ENCODE measurements around the gene ADGRD1.
"Not testable (repeated sequence)": the region's sequence is repeated elsewhere in the genome, so short reads cannot be mapped to it uniquely, and the experiment has no call there.

Gene ADGRD1

GRCh38 chr12:130925666-130926015 is 28.1 kb upstream of the ADGRD1 start:
- H3K27me3 Mint-ChIP-seq: peaks cover 13% of the 10 kb centered on the region
- H3K36me3 Mint-ChIP-seq: no peaks in the 10 kb centered on the region
- DNase-seq (ENCODE audit: low spot score in 2 of 2): no peak
- no peaks in the 10 kb centered on the region for H3K9me3 Mint-ChIP-seq
- ATAC-seq (ENCODE audit: low read depth): no peak
- no peak overlapping the region for H3K27ac Mint-ChIP-seq
- H3K4me3 Mint-ChIP-seq: no peak overlapping the region
- no peaks in the 10 kb centered on the region for H3K4me1 Mint-ChIP-seq

- no peak overlapping the region for H3K4me3 Mint-ChIP-seq
- H3K36me3 Mint-ChIP-seq: no peaks in the 10 kb centered on the region
- peaks cover 18% of the 10 kb centered on the region for H3K27me3 Mint-ChIP-seq
- ATAC-seq (ENCODE audit: low read depth) (no peak), DNase-seq (ENCODE audit: low spot score in 2 of 2) (no peak)
- no peaks in the 10 kb centered on the region for H3K4me1 Mint-ChIP-seq
- H3K9me3 Mint-ChIP-seq: no peaks in the 10 kb centered on the region
- H3K27ac Mint-ChIP-seq: no peak overlapping the region
Observed at GRCh38 chr12:130929363-130929762, 24.3 kb upstream of the ADGRD1 start.

DNA sequence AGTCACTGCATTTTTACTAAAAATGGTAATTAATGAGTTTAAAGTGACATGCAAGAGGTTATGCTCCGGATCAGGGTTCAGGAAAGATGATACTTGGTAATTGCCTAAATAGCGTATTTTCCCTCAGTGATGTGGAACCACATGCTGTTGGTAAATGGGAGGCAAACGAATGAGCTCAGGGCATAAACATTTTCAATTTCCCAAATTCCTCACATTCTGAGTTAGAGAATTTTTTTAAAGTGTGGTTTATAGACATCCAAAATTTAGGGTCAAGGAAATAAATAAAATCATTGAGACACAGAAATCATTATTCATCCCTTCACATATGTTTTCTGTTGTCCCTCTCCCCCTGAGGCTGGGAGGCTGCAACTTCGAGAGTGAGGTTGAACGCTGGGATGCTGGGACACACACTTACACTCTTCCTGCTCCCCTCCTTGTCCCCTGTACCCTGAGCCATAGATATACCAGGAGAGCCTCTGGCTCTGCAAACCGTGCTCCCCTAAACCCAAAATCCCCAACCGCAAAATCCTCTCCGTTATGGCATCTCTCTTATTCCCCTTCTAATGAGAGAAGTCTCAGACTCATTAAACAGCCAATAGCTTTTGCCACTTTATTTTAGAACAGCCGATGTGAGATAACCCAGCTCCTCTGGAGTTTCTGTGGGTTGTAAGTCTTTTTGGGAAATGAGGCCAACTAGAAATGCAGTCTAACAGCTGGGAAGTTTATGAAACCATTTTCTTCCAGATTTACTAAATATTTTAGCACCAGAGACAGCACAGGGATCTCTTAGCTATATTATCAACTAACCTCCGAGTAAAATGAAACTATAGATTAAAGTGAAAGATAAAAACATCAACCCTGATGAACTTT is 21.4 kb upstream of the ADGRD1 start:
- Mint-ChIP-seq H3K4me3 (no peak overlapping the region), H3K27ac (no peak overlapping the region), H3K4me1 (no peaks in the 10 kb centered on the region), H3K9me3 (peaks cover 5% of the 10 kb centered on the region), H3K36me3 (no peaks in the 10 kb centered on the region), H3K27me3 (peaks cover 23% of the 10 kb centered on the region)
- DNase-seq (ENCODE audit: low spot score in 2 of 2): no peak
- no peak for ATAC-seq (ENCODE audit: low read depth)

DNA sequence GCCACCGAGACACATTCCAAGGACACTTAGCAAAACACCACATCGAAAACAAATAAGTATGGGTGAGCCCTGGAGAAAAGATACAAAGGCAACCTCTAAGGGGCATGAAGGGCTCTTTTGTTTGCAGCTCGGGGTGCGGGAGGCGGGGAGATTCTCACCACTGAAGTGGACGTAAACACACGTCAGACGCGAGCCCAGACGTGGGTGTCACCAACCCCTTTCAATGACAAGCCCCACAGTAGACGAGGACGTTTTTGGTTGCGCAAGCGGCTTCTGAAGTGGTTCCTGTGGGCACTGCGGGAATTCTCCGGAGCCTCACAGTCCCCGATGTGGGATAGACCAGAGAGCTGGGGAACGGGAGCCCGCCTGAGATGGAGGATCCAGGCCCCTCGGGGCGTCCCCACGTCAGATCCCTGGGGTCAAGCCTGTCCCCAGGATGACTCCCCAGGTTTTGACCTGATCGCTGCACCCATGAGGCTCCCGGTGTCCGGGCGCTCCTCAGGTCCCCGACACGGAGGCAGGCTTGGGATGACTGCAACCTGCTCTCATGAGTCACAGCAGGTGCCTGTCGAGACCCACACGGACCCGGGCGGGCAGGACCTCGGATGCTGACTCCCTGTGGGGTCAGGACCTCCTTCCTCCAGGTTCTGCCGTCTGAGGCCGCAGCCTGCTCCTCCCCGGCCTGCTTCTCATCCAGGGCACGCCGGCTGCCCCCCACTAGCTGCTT is 20.3 kb upstream of the ADGRD1 start:
- Mint-ChIP-seq H3K27ac (no peak overlapping the region), H3K9me3 (peaks cover 5% of the 10 kb centered on the region), H3K4me3 (no peak overlapping the region), H3K27me3 (peaks cover 17% of the 10 kb centered on the region), H3K4me1 (no peaks in the 10 kb centered on the region), H3K36me3 (no peaks in the 10 kb centered on the region)
- DNase-seq (ENCODE audit: low spot score in 2 of 2) (no peak), ATAC-seq (ENCODE audit: low read depth) (no peak)

GRCh38 chr12:130934753-130935152 is 19.0 kb upstream of the ADGRD1 start:
- H3K27ac Mint-ChIP-seq: no peak overlapping the region
- H3K9me3 Mint-ChIP-seq: peaks cover 8% of the 10 kb centered on the region
- no peak overlapping the region for H3K4me3 Mint-ChIP-seq
- no peaks in the 10 kb centered on the region for H3K4me1 Mint-ChIP-seq
- ATAC-seq (ENCODE audit: low read depth) (no peak), DNase-seq (ENCODE audit: low spot score in 2 of 2) (no peak)
- peaks cover 13% of the 10 kb centered on the region for H3K27me3 Mint-ChIP-seq
- H3K36me3 Mint-ChIP-seq: no peaks in the 10 kb centered on the region

DNA sequence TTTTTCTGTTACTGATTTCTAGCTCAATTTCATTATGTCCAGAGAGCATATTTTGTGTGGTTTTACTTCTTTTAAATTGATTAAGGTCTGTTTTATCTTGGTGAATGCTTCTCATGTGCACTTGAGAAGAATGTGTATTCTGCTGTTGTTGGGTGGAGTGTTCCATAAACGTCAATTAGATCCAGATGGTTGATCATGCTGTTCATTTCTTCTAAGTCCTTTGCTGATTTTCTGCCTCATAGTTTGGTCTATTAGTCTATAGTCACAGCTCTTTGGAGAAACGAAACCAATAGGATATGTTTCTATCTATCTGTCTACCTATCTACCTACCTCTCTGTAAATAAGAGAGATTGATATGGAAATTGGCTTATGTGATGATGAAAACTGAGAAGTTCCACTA is 17.1 kb upstream of the ADGRD1 start:
- Mint-ChIP-seq H3K27me3 (peaks cover 13% of the 10 kb centered on the region), H3K4me1 (no peaks in the 10 kb centered on the region), H3K36me3 (peaks cover 2% of the 10 kb centered on the region), H3K9me3 (peaks cover 10% of the 10 kb centered on the region), H3K4me3 (no peak overlapping the region), H3K27ac (no peak overlapping the region)
- ATAC-seq (ENCODE audit: low read depth) (no peak), DNase-seq (ENCODE audit: low spot score in 2 of 2) (no peak)

GRCh38 chr12:130937063-130937462 is 16.6 kb upstream of the ADGRD1 start:
- peaks cover 2% of the 10 kb centered on the region for H3K36me3 Mint-ChIP-seq
- no peaks in the 10 kb centered on the region for H3K4me1 Mint-ChIP-seq
- DNase-seq (ENCODE audit: low spot score in 2 of 2) (no peak), ATAC-seq (ENCODE audit: low read depth) (no peak)
- peaks cover 13% of the 10 kb centered on the region for H3K27me3 Mint-ChIP-seq
- H3K4me3 Mint-ChIP-seq: no peak overlapping the region
- H3K27ac Mint-ChIP-seq: no peak overlapping the region
- peaks cover 10% of the 10 kb centered on the region for H3K9me3 Mint-ChIP-seq

- ATAC-seq (ENCODE audit: low read depth); H3K36me3 Mint-ChIP-seq: not testable (repeated sequence)
- H3K9me3 Mint-ChIP-seq: peaks cover 11% of the 10 kb centered on the region
Observed at GRCh38 chr12:130937546-130937945, 16.2 kb upstream of the ADGRD1 start.

DNA sequence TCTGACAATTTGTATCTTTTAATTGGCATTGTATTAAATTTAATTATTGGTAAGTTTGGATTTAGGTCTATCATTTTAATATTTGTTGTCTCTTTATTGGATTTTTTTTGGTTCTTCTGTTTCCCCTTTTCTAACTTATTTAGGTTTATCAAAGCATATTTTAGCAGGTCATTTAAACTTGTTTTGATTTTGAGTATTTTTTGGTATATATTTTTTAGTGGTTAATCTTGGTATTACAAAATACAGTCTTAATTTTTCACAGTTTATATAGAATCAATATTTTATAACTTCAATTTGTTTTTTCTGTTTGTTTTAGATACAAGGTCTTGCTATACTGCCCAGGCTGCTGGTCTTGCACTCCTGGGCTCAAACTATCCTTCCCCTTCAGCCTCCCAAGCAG is 15.5 kb upstream of the ADGRD1 start:
- Mint-ChIP-seq H3K27ac (no peak overlapping the region), H3K27me3 (peaks cover 11% of the 10 kb centered on the region), H3K4me1 (no peaks in the 10 kb centered on the region), H3K36me3 (peaks cover 2% of the 10 kb centered on the region), H3K9me3 (peaks cover 11% of the 10 kb centered on the region), H3K4me3 (no peak overlapping the region)
- ATAC-seq (ENCODE audit: low read depth): no peak
- no peak for DNase-seq (ENCODE audit: low spot score in 2 of 2)

More at GRCh38 chr12:130937546-130937945, 16.2 kb upstream of the ADGRD1 start:
- H3K4me1 Mint-ChIP-seq; H3K4me3 Mint-ChIP-seq; DNase-seq (ENCODE audit: low spot score in 2 of 2); H3K27ac Mint-ChIP-seq: not testable (repeated sequence)
- peaks cover 11% of the 10 kb centered on the region for H3K27me3 Mint-ChIP-seq

DNA sequence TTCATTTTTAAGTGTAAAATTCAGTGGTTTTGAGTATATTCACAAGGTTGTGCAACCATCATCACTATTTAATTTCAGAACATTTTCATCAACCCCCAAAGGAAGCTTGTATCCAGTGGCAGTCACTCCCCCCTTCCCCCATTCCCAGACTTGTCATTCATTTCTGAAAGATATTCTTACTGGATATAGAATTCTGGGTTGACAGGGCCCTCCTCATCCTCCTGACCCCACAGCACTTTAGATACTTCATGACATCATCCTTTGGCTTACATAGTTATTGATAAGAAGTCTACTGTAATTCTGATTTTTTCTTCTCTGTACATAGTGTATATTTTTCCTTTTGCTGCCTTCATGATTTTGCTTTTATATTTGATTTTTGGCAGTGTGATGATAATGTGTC is 8.8 kb upstream of the ADGRD1 start:
- Mint-ChIP-seq H3K27me3 (peaks cover 11% of the 10 kb centered on the region), H3K27ac (no peak overlapping the region), H3K4me3 (no peak overlapping the region), H3K9me3 (peaks cover 20% of the 10 kb centered on the region), H3K4me1 (no peaks in the 10 kb centered on the region), H3K36me3 (peaks cover 11% of the 10 kb centered on the region)
- ATAC-seq (ENCODE audit: low read depth) (no peak), DNase-seq (ENCODE audit: low spot score in 2 of 2) (no peak)

DNA sequence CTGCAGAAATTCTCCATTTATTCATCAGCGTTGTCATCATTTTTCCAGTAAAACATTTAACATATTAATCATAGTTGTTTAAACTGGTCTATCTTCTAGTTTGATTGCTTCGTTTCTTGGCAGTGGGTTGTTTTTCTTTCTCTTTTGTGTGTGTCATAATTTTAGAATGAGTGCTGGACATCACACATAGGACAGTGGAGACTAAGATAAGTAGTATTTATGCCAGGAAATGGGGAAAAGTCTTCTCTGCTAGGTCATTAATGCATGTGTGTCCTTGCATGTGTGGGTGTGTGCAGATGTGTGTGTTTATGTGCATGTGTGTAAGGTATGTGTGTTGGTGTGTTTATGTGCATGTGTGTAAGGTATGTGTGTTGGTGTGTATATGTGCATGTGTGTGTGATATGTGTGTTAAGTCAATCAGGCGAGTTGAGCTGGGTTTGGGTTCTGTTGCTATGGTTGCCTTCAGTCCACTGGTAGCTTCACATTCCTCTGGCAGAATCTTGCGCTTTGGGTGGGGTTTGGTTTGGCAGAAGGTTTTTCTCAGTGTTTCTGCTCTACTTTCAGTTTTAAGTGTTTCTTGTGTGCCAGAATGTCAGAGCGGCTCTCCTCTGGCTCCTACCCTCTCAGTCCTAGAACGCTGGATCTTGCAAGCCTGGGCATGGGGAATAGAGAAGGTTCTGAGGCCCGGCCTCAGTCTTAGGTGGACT is 7.8 kb upstream of the ADGRD1 start:
- Mint-ChIP-seq H3K27ac (no peak overlapping the region), H3K4me1 (no peaks in the 10 kb centered on the region), H3K4me3 (no peak overlapping the region), H3K36me3 (peaks cover 9% of the 10 kb centered on the region), H3K27me3 (peaks cover 11% of the 10 kb centered on the region), H3K9me3 (peaks cover 18% of the 10 kb centered on the region)
- DNase-seq (ENCODE audit: low spot score in 2 of 2) (no peak), ATAC-seq (ENCODE audit: low read depth) (no peak)

- H3K27me3 Mint-ChIP-seq: peaks cover 14% of the 10 kb centered on the region
- no peak overlapping the region for H3K27ac Mint-ChIP-seq
- peaks cover 9% of the 10 kb centered on the region for H3K36me3 Mint-ChIP-seq
- no peaks in the 10 kb centered on the region for H3K4me1 Mint-ChIP-seq
- DNase-seq (ENCODE audit: low spot score in 2 of 2) (no peak), ATAC-seq (ENCODE audit: low read depth) (no peak)
- H3K4me3 Mint-ChIP-seq: no peak overlapping the region
- H3K9me3 Mint-ChIP-seq: peaks cover 18% of the 10 kb centered on the region
Observed at GRCh38 chr12:130947028-130947613, 6.6 kb upstream of the ADGRD1 start.

DNA sequence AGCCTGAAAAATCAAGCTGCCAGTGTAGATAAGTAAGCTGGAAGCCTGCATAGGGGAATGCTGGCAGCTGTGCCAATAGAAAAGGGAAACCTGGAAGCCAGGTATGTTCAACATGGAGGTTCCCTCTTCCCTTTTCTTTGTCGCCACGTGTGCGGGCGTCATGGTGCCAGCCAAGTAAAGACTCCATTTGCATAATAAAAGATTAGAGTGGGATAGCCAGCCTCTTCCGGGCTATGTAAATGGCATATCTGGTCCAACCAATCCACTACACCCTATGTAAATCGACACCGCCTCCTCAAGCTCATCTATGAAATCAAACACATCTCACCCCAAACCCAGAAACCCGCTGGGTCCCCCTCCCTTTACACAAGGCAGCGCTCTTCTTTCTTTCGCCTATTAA is 5.6 kb upstream of the ADGRD1 start:
- H3K36me3 Mint-ChIP-seq: peaks cover 9% of the 10 kb centered on the region
- DNase-seq (ENCODE audit: low spot score in 2 of 2) (no peak), ATAC-seq (ENCODE audit: low read depth) (no peak)
- no peak overlapping the region for H3K4me3 Mint-ChIP-seq
- no peak overlapping the region for H3K27ac Mint-ChIP-seq
- H3K27me3 Mint-ChIP-seq: peaks cover 14% of the 10 kb centered on the region
- H3K4me1 Mint-ChIP-seq: no peaks in the 10 kb centered on the region
- H3K9me3 Mint-ChIP-seq: peaks cover 17% of the 10 kb centered on the region

GRCh38 chr12:130948751-130949150 is 5.0 kb upstream of the ADGRD1 start:
- DNase-seq (ENCODE audit: low spot score in 2 of 2): no peak
- Mint-ChIP-seq H3K36me3 (peaks cover 9% of the 10 kb centered on the region), H3K4me1 (peaks cover 3% of the 10 kb centered on the region), H3K9me3 (peaks cover 17% of the 10 kb centered on the region), H3K27ac (no peak overlapping the region), H3K27me3 (peaks cover 17% of the 10 kb centered on the region), H3K4me3 (no peak overlapping the region)
- ATAC-seq (ENCODE audit: low read depth): no peak

Data from memory B cell (primary cell).